Ovary (tissue), 3 donors: ENCODE data around the gene CLEC4E.

Experiments
- CTCF ChIP-seq, 3 donors: fragments of 450-650 bp in 2 of 3; fragments of 200-600 bp in 1 of 3; IDR thresholded peaks; one replicate each; pipeline versions ENCODE4 v1.5.1 to v1.8.0; 2016 to 2022; ENCODE audit warnings: antibody characterized with exemption in 3 of 3, mild to moderate bottlenecking in 1 of 3
- EP300 ChIP-seq: sonication (generic); formaldehyde crosslinking; IDR thresholded peaks from one replicate; pipeline ENCODE4 v1.6.1; 2017; ENCODE audit warnings: antibody characterized with exemption
- POLR2A ChIP-seq: fragments of 450-650 bp; IDR thresholded peaks from one replicate; pipeline ENCODE4 v1.6.1; 2017; ENCODE audit warnings: antibody characterized with exemption, mild to moderate bottlenecking, moderate library complexity
- donor health status: DM: no; HTN: no; CAD: no.

GRCh38 chr12:8508910-8509841 is 31.5 kb downstream of the CLEC4E start:
- TF ChIP-seq POLR2A: no peak
- TF ChIP-seq CTCF (IDR thresholded peaks at IDR 0.05): no peak
- TF ChIP-seq EP300: no peak
